GM18868 (cell line): ENCODE measurements around the gene KIAA1549.

Experiments
- ATAC-seq: cut with Tn5 transposase; IDR thresholded peaks from one replicate; pipeline ENCODE4 v1.9.1; 2021; ENCODE audit warnings: mild to moderate bottlenecking, moderate library complexity; ENCODE audit not compliant: unreplicated experiment

Gene KIAA1549

GRCh38 chr7:138886501-138886917 lies 94.7 kb downstream of the KIAA1549 start:
- peak; percentile 89 for ATAC-seq

GRCh38 chr7:138885383-138886147 lies 95.6 kb downstream of the KIAA1549 start:
- ATAC-seq, result peak; percentile 26

GRCh38 chr7:138882249-138882648 lies 98.9 kb downstream of the KIAA1549 start:
- ATAC-seq, result no peak

- ATAC-seq, result no peak
Observed at GRCh38 chr7:138881579-138882188, 99.5 kb downstream of the KIAA1549 start.

GRCh38 chr7:138880881-138881578 lies 100.2 kb downstream of the KIAA1549 start:
- ATAC-seq, result no peak

- ATAC-seq, result no peak
Observed at GRCh38 chr7:138879356-138879755, 101.8 kb downstream of the KIAA1549 start.

GRCh38 chr7:138878856-138879255 lies 102.3 kb downstream of the KIAA1549 start:
- ATAC-seq, result no peak

- no peak for ATAC-seq
Observed at GRCh38 chr7:138878051-138878450, 103.1 kb downstream of the KIAA1549 start.

- no peak for ATAC-seq
Observed at GRCh38 chr7:138876326-138876725, 104.9 kb downstream of the KIAA1549 start.

GRCh38 chr7:138875794-138876193 lies 105.4 kb downstream of the KIAA1549 start:
- no peak for ATAC-seq

- ATAC-seq, result no peak
Observed at GRCh38 chr7:138873220-138873892, 107.8 kb downstream of the KIAA1549 start.

GRCh38 chr7:138872576-138872975 lies 108.6 kb downstream of the KIAA1549 start:
- ATAC-seq, result no peak

GRCh38 chr7:138871814-138872090 lies 109.4 kb downstream of the KIAA1549 start:
- ATAC-seq, result no peak

- ATAC-seq, result no peak
Observed at GRCh38 chr7:138871065-138871813, 110.0 kb downstream of the KIAA1549 start.

- ATAC-seq, result no peak
Observed at GRCh38 chr7:138869353-138869752, 111.8 kb downstream of the KIAA1549 start.

GRCh38 chr7:138868711-138869110 lies 112.5 kb downstream of the KIAA1549 start:
- no peak for ATAC-seq

GRCh38 chr7:138867744-138868143 lies 113.4 kb downstream of the KIAA1549 start:
- no peak for ATAC-seq

GRCh38 chr7:138866353-138866752 lies 114.8 kb downstream of the KIAA1549 start:
- no peak for ATAC-seq

GRCh38 chr7:138865843-138866242 lies 115.3 kb downstream of the KIAA1549 start:
- peak; percentile 60 for ATAC-seq

GRCh38 chr7:138864667-138865066 lies 116.5 kb downstream of the KIAA1549 start:
- ATAC-seq, result no peak

- ATAC-seq, result no peak
Observed at GRCh38 chr7:138863931-138864330, 117.3 kb downstream of the KIAA1549 start.
